GM19025 (cell line): Measurements from ENCODE around the gene PDLIM4.

Experiments
- ATAC-seq: cut with Tn5 transposase; IDR thresholded peaks from one replicate; pipeline ENCODE4 v1.9.1; 2021; ENCODE audit warnings: mild to moderate bottlenecking, low read depth, moderate library complexity; ENCODE audit not compliant: unreplicated experiment

PDLIM4 gene

GRCh38 chr5:132301344-132302271, 44.1 kb downstream of the PDLIM4 start:
- no peak for ATAC-seq

DNA sequence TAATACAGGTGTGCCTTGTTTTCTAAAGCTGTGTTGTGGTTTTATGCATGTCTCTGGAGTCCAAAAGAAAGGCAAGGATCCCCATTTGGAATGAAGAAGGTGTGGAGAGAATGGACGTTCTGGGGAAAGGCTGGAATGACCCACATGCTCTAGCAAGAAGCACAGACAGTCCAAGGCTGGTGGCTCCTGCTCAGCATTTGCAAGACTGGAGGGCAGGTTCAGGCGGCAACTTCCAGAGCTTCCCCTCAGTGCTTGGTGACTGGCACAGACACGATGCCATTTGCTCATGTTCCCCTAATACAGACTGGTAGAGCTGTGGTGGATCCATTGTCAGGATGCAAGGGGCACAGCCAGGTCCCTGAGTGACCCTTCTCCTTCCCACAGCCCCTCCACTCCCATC, 44.9 kb downstream of the PDLIM4 start:
- no peak for ATAC-seq

DNA sequence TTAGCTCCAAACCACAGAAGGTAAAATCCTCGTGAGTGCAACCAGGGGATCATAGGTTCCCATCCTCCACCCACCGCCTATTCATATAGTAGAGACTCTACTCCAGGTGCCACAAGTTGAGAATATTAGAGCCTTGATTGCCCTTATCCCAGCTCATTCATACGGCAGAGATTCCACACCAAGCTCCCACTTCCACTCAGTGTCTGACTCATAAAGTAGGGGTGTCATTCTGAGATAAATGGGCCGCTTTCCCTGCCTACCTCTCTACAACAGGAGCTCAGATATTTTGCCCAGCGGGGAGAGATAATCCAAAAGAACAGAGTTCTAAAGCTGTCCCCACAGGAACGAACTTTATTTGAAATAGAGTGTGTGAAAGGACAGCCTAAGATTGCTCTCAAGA, 46.1 kb downstream of the PDLIM4 start:
- ATAC-seq: no peak

DNA sequence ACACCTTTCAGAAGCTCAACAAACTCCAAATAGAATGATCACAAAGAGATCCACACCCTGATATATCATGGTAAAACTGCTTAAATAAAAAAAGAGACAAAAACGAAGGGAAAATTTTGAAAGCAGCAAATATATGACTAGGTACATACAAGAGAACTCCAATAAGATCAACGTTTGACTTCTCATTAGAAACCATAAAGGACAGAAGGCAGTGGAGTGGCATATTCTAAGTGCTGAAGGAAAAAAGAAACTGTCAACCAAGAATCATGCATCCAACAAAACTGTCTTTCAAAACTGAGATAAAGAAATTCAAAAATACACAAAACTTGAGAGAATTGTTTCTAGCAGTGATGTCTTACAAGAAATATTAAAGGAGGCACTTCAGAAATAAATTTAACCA, 47.9 kb downstream of the PDLIM4 start:
- ATAC-seq: no peak

GRCh38 chr5:132308701-132309100, 51.2 kb downstream of the PDLIM4 start:
- ATAC-seq: no peak

- no peak for ATAC-seq
These were observed 52.2 kb downstream of the PDLIM4 start for GRCh38 chr5:132309679-132310078.

DNA sequence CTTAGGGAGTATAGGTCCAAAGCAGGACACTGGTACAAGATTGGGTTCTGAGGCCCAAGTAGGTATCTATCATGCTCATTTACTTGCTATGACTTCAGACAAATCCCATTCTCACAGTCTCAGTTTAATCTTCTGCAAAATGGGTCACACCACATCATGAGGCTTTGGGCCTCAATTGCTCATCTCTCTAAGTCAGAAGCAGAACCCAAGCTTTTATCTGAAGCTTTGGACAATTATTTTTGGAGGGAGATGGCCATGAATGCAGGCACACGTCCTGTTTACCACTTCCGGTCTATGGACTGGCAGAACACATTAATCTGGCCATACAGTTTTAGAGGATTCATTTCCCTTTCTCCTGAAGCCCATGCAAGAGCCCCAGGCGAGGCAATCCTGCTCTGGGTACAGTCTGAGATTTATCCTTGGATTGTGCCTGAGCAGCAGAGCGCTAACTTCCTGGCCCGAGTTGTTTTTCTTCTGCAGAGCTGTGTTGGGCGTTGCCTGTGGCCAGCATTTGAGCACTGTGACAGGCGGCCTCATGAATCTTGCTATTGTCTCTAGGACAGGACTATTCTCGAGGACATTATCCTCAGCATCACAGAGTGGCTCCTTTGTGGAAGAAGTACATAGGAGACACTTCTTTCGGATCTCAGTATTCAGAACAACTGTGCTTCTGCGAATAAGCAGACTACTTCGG, 52.8 kb downstream of the PDLIM4 start:
- ATAC-seq: no peak

GRCh38 chr5:132313366-132313765, 55.9 kb downstream of the PDLIM4 start:
- ATAC-seq: no peak

DNA sequence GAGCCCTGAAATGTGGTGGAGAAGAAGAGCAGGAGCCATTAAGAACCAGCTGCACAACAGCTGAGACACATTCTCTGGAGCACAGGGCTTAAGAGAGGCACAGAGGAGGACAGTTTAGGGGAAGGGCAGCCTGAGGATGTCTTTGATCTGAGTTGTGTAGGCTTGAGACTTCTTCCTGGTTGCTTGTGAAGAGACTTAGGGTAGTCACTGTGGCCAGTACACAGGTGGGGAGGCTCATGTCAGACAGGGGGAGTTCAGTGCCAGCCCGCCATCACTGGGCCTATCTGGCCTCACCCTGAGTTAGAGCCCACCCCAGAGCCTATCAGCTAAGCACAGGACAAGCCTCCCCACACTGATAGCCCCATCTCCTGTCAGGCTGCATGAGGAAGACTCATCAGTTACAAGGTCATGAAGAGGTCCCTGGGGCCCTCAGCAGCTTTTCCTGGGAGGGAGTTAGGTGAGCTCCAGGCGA, 56.5 kb downstream of the PDLIM4 start:
- ATAC-seq: no peak

DNA sequence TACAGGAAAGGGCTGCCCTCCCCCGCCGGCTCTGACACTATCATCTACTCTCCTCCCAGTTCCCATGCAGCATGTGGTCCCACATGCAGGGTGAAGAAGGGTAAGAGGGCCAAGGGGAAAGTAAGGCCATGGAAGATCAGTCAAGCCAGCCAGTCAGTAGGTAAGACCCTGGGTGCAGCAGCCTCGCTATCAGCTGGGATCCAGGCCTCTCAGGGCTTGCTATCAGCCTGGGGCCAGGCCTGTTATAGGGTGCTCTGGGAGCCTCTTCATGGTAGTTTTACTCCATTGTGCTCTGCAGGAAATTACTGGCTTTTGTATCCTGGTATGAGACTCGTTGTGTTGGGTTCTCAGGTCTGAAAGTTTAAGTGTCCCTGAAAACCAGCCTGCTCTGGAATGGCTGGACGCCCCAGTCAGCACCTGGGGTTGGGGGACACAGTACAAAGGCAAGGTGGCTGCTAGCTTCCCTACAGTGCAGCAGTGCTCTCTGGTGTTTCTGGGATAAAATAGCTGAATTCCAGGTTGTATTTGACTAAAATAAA, 58.1 kb downstream of the PDLIM4 start:
- no peak for ATAC-seq

DNA sequence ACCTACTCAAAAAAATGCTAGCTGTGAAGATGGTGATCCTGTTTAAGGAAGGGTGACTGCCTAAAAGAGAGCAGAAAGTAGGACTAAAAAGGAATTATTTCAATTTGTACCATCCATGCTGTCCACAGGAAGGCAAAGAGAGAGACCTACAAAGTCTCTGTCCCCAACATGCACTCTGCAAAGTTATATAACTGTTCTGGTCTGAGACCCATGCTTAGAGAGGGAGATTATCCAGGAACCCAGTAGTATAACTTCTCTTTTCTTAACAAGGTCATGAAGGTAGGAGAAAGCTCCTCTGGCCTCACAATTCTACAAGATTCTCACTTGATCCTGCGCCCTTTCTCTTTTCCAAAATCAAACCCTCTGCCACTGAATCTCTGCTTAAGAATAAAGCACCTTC, 62.5 kb downstream of the PDLIM4 start:
- no peak for ATAC-seq

- ATAC-seq: no peak
These were observed 63.7 kb downstream of the PDLIM4 start for GRCh38 chr5:132321109-132321721.

GRCh38 chr5:132322266-132322665, 64.8 kb downstream of the PDLIM4 start:
- ATAC-seq: no peak
